Ishikawa (cell line): ENCODE data around the gene RBM39.

Experiments used
- CEBPB ChIP-seq: IDR thresholded peaks from 2 replicates; pipeline ENCODE4 v1.6.1; 2012
- CREB1 ChIP-seq: IDR thresholded peaks from 2 replicates; pipeline ENCODE4 v1.6.1; 2012; ENCODE audit warnings: low read depth
- EGR1 ChIP-seq: IDR thresholded peaks from 2 replicates; pipeline ENCODE4 v1.6.1; 2012
- EP300 ChIP-seq: IDR thresholded peaks from 2 replicates; pipeline ENCODE4 v1.6.1; 2012; ENCODE audit warnings: borderline replicate concordance
- FOXM1 ChIP-seq: IDR thresholded peaks from 2 replicates; pipeline ENCODE4 v1.6.1; 2012; ENCODE audit warnings: low read depth, borderline replicate concordance
- MAX ChIP-seq: IDR thresholded peaks from 2 replicates; pipeline ENCODE4 v1.6.1; 2012
- NFIC ChIP-seq: IDR thresholded peaks from 2 replicates; pipeline ENCODE4 v1.6.1; 2012
- RAD21 ChIP-seq: IDR thresholded peaks from 2 replicates; pipeline ENCODE4 v1.6.1; 2012; ENCODE audit warnings: low read depth
- REST ChIP-seq: IDR thresholded peaks from 2 replicates; pipeline ENCODE4 v1.6.1; 2012; ENCODE audit warnings: low read depth, mild to moderate bottlenecking
- TAF1 ChIP-seq: IDR thresholded peaks from 2 replicates; pipeline ENCODE4 v1.6.1; 2012; ENCODE audit warnings: low read depth, mild to moderate bottlenecking
- TCF12 ChIP-seq: IDR thresholded peaks from 2 replicates; pipeline ENCODE4 v1.6.1; 2012; ENCODE audit warnings: low read depth
- TEAD4 ChIP-seq: IDR thresholded peaks from 2 replicates; pipeline ENCODE4 v1.6.1; 2012
- USF1 ChIP-seq: IDR thresholded peaks from 2 replicates; pipeline ENCODE4 v1.6.1; 2012
- YY1 ChIP-seq: IDR thresholded peaks from 2 replicates; pipeline ENCODE4 v1.6.1; 2012; ENCODE audit warnings: low read depth
- ZBTB7A ChIP-seq: IDR thresholded peaks from 2 replicates; pipeline ENCODE4 v1.6.1; 2012; ENCODE audit warnings: low read depth

The RBM39 gene

GRCh38 chr20:35718972-35719635 lies 23.0 kb downstream of the RBM39 start:
- TF ChIP-seq YY1 (no peak), USF1 (no peak), TEAD4 (no peak), EGR1 (no peak)

- TF ChIP-seq FOXM1 (no peak), ZBTB7A (no peak), TAF1 (no peak), CEBPB (no peak), YY1 (no peak), TEAD4 (no peak), EGR1 (no peak), EP300 (no peak), RAD21 (no peak), MAX (no peak), USF1 (no peak), CREB1 (no peak), TCF12 (no peak), REST (no peak), NFIC (no peak)
These were observed 25.7 kb downstream of the RBM39 start for GRCh38 chr20:35716330-35716729.

- TF ChIP-seq TEAD4 (no peak), MAX (no peak), TAF1 (no peak)
These were observed 26.4 kb downstream of the RBM39 start for GRCh38 chr20:35715652-35716051.

- no peak for TF ChIP-seq FOXM1
- TF ChIP-seq TEAD4: no peak
- no peak for TF ChIP-seq NFIC
- TF ChIP-seq YY1: no peak
- no peak for TF ChIP-seq REST
- no peak for TF ChIP-seq RAD21
- TF ChIP-seq USF1: no peak
- no peak for TF ChIP-seq TCF12
- no peak for TF ChIP-seq CREB1
- no peak for TF ChIP-seq MAX
- TF ChIP-seq TAF1: no peak
- no peak for TF ChIP-seq CEBPB
- TF ChIP-seq EP300: no peak
- TF ChIP-seq ZBTB7A: no peak
- no peak for TF ChIP-seq EGR1
These were observed 27.9 kb downstream of the RBM39 start for GRCh38 chr20:35714127-35714526.

GRCh38 chr20:35711588-35712209 lies 30.4 kb downstream of the RBM39 start:
- TF ChIP-seq RAD21: no peak
- TF ChIP-seq TCF12: no peak
- TF ChIP-seq ZBTB7A: no peak
- no peak for TF ChIP-seq NFIC
- TF ChIP-seq TEAD4: no peak
- TF ChIP-seq FOXM1: no peak
- TF ChIP-seq EP300: no peak
- no peak for TF ChIP-seq USF1
- TF ChIP-seq CEBPB: no peak
- TF ChIP-seq TAF1: no peak
- TF ChIP-seq MAX: no peak
- no peak for TF ChIP-seq CREB1
- TF ChIP-seq REST: no peak
- no peak for TF ChIP-seq EGR1
- no peak for TF ChIP-seq YY1
